HepG2 (cell line): ENCODE data around the gene GARS1. TPM values are rescaled to one million over a fixed set of nuclear protein-coding genes. Genes with fewer than 3 reads are reported as not detected.
A peak's percentile ranks its signal among the peaks of the same experiment; 100 is the strongest.

Experiments used
- AGO1 ChIP-seq: fragments of 200-400 bp; formaldehyde crosslinking; IDR thresholded peaks from 2 replicates; pipeline ENCODE4 v1.6.1; 2017; ENCODE audit warnings: mild to moderate bottlenecking, low read depth, low read length, moderate library complexity; ENCODE audit not compliant: poor library complexity, severe bottlenecking
- ARHGAP35 ChIP-seq: sonication (generic); formaldehyde crosslinking; IDR thresholded peaks from 2 replicates; pipeline ENCODE4 v1.9.0; 2022; ENCODE audit warnings: mild to moderate bottlenecking, inconsistent platforms, moderate library complexity, missing genetic modification reagents, borderline replicate concordance
- CREB1 ChIP-seq, 2 experiments: fragments of 450-650 bp in 1 of 2; IDR thresholded peaks; 2 replicates each; pipeline ENCODE4 v1.6.1; 2016 to 2017; ENCODE audit warnings: control low read depth in 1 of 2, mild to moderate bottlenecking in 1 of 2, missing compliant biosample characterization in 1 of 2, missing genetic modification characterization in 1 of 2
- EP300 ChIP-seq, 3 experiments: sonication (generic) in 1 of 3; formaldehyde crosslinking in 1 of 3; IDR thresholded peaks; 2 replicates each; pipeline versions ENCODE4 v1.5.1 to v1.6.1; 2011 to 2020; ENCODE audit warnings: low read depth in 2 of 3, low read length in 2 of 3, borderline replicate concordance in 1 of 3, improper control_type of control experiment in 1 of 3, mild to moderate bottlenecking in 1 of 3, missing genetic modification reagents in 1 of 3, moderate library complexity in 1 of 3
- MLLT10 ChIP-seq: sonication (generic); formaldehyde crosslinking; IDR thresholded peaks from 2 replicates; pipeline ENCODE4 v1.4.0; 2020; ENCODE audit warnings: missing genetic modification reagents
- NFYB ChIP-seq: sonication (generic); formaldehyde crosslinking; IDR thresholded peaks from 2 replicates; pipeline ENCODE4 v1.4.0; 2020; ENCODE audit warnings: missing genetic modification reagents
- RFX5 ChIP-seq: IDR thresholded peaks from 2 replicates; pipeline ENCODE4 v1.6.1; 2011; ENCODE audit warnings: low read depth, low read length, improper control_type of control experiment
- SALL1 ChIP-seq: sonication (generic); formaldehyde crosslinking; IDR thresholded peaks from 2 replicates; pipeline ENCODE4 v1.8.0; 2022; ENCODE audit warnings: mild to moderate bottlenecking, missing genetic modification reagents
- SOX6 ChIP-seq, 2 experiments: fragments of 450-650 bp in 1 of 2; sonication (generic) in 1 of 2; formaldehyde crosslinking in 1 of 2; IDR thresholded peaks; 2 replicates each; pipeline versions ENCODE4 v1.4.0 to v1.6.1; 2017 to 2020; ENCODE audit warnings: antibody characterized with exemption in 1 of 2, mild to moderate bottlenecking in 1 of 2, missing genetic modification reagents in 1 of 2
- ZBTB8A ChIP-seq: sonication (generic); formaldehyde crosslinking; IDR thresholded peaks from 2 replicates; pipeline ENCODE4 v1.4.0; 2020; ENCODE audit warnings: mild to moderate bottlenecking, low read depth, missing genetic modification reagents, borderline replicate concordance
- ZEB1 ChIP-seq: IDR thresholded peaks from 2 replicates; pipeline ENCODE4 v1.6.1; 2012; ENCODE audit warnings: mild to moderate bottlenecking, low read depth, inconsistent platforms; ENCODE audit not compliant: insufficient replicate concordance
- ZNF234 ChIP-seq: sonication (generic); formaldehyde crosslinking; conservative IDR thresholded peaks from 2 replicates; pipeline ENCODE4 v1.5.1; 2020; ENCODE audit warnings: mild to moderate bottlenecking, missing genetic modification reagents
- ZNF354B ChIP-seq: sonication (generic); formaldehyde crosslinking; IDR thresholded peaks from 2 replicates; pipeline ENCODE4 v1.8.0; 2022; ENCODE audit warnings: mild to moderate bottlenecking, missing genetic modification reagents
- ZNF629 ChIP-seq: sonication (generic); formaldehyde crosslinking; conservative IDR thresholded peaks from 2 replicates; pipeline ENCODE4 v1.5.0; 2020; ENCODE audit warnings: missing genetic modification reagents
- ZNF674 ChIP-seq: sonication (generic); formaldehyde crosslinking; IDR thresholded peaks from 2 replicates; pipeline ENCODE4 v1.5.0; 2020; ENCODE audit warnings: low read depth, mild to moderate bottlenecking, missing genetic modification reagents
- polyA plus RNA-seq, 8 experiments: library from polyadenylated mRNA; depleted of rRNA in 3 of 8; stranded (reverse) in 7 of 8; unstranded in 1 of 8; fragments of >200 nt; fragmentation: Illumina TruSeq in 4 of 8; extraction: Trizol in 4 of 8; gene quantifications; 2 replicates each; pipeline versions ENCODE4 v1.2.1 to v1.2.3, GENCODE V29; 2011 to 2016; ENCODE audit warnings: low read depth in 4 of 8, missing spikeins in 1 of 8, mixed read lengths in 1 of 8; ENCODE audit not compliant: insufficient read depth in 1 of 8
- total RNA-seq, 5 experiments: library from RNA; depleted of rRNA; stranded (reverse); fragments of >200 nt; fragmentation: Illumina TruSeq; extraction: Trizol; gene quantifications; 2 replicates each; pipeline ENCODE4 v1.2.3, GENCODE V29; 2016; ENCODE audit warnings: low read depth in 1 of 5
- TF ChIP-seq, protein P1 (sequence below): IDR thresholded peaks from 2 replicates; pipeline ENCODE4 v1.6.1; 2018; ENCODE audit warnings: missing genetic modification reagents
- TF ChIP-seq, protein P2 (sequence below): sonication (generic); formaldehyde crosslinking; IDR thresholded peaks from 2 replicates; pipeline ENCODE4 v1.5.1; 2020; ENCODE audit warnings: mild to moderate bottlenecking, missing genetic modification reagents
- TF ChIP-seq, protein P3 (sequence below): sonication (generic); formaldehyde crosslinking; IDR thresholded peaks from 2 replicates; pipeline ENCODE4 v1.4.0; 2020; ENCODE audit warnings: missing genetic modification reagents
- TF ChIP-seq, protein P4 (sequence below): IDR thresholded peaks from 2 replicates; pipeline ENCODE4 v1.6.1; 2016; ENCODE audit warnings: missing compliant biosample characterization, missing genetic modification reagents, borderline replicate concordance

The GARS1 gene
- total and polyA plus RNA-seq, 2 of the 13 experiments (the other 11 are each of a cell fraction or from before 2014, with no cell fraction given) = 140 to 460 TPM

DNA sequence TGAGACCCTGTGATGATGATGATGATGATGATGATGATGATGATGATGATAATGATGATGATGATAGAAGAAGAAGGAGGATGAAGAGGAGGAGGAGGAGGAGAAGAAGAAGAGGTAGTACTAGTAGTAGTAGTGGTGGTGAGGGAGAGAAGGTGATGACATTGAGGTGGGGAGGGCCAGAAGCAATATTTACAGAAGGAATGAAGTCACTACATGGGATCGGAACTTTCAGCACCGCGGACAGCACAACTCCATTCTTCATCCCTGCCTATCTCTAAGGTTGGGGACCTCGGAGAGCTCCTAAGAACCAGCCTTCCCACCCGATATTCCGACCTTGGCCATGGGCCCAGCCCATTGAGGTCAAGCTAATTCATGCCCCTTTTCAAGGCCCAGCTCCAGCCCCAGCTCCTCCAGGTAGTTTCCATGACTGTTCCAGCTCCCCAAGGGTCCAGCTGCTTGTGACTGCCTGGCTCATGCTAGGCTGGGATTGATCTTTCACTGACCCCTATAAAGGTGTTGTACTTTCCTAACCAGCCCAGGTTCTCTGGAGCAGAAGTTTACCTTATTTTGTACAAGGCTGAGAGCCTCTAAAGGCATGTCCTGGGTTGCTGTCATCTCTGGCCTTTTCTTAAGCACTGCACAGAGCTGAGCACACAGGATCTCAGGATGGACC is 77.3 kb downstream of the GARS1 start (continued):
- TF ChIP-seq, protein P1, sequence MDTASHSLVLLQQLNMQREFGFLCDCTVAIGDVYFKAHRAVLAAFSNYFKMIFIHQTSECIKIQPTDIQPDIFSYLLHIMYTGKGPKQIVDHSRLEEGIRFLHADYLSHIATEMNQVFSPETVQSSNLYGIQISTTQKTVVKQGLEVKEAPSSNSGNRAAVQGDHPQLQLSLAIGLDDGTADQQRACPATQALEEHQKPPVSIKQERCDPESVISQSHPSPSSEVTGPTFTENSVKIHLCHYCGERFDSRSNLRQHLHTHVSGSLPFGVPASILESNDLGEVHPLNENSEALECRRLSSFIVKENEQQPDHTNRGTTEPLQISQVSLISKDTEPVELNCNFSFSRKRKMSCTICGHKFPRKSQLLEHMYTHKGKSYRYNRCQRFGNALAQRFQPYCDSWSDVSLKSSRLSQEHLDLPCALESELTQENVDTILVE (CRISPR knock-in tag) = peak; percentile 96
- no peak for TF ChIP-seq ZBTB8A (CRISPR knock-in tag)
- TF ChIP-seq ARHGAP35 (CRISPR knock-in tag) = peak; percentile 47; the same call in 1 of the 2 replicates
- TF ChIP-seq ZNF354B (CRISPR knock-in tag) = no peak
- TF ChIP-seq SOX6 (IDR thresholded peaks at IDR 0.05) = no peak
- TF ChIP-seq SOX6 (CRISPR knock-in tag; IDR thresholded peaks at IDR 0.05) = no peak
- TF ChIP-seq ZNF629 (CRISPR knock-in tag) = no peak
- no peak for TF ChIP-seq EP300 (IDR thresholded peaks at IDR 0.05; ENCODE audit: low read depth in 2 of 2, low read length in 2 of 2)
- no peak for TF ChIP-seq EP300 (CRISPR knock-in tag; IDR thresholded peaks at IDR 0.05; ENCODE audit: borderline replicate concordance)
- TF ChIP-seq, protein P2, sequence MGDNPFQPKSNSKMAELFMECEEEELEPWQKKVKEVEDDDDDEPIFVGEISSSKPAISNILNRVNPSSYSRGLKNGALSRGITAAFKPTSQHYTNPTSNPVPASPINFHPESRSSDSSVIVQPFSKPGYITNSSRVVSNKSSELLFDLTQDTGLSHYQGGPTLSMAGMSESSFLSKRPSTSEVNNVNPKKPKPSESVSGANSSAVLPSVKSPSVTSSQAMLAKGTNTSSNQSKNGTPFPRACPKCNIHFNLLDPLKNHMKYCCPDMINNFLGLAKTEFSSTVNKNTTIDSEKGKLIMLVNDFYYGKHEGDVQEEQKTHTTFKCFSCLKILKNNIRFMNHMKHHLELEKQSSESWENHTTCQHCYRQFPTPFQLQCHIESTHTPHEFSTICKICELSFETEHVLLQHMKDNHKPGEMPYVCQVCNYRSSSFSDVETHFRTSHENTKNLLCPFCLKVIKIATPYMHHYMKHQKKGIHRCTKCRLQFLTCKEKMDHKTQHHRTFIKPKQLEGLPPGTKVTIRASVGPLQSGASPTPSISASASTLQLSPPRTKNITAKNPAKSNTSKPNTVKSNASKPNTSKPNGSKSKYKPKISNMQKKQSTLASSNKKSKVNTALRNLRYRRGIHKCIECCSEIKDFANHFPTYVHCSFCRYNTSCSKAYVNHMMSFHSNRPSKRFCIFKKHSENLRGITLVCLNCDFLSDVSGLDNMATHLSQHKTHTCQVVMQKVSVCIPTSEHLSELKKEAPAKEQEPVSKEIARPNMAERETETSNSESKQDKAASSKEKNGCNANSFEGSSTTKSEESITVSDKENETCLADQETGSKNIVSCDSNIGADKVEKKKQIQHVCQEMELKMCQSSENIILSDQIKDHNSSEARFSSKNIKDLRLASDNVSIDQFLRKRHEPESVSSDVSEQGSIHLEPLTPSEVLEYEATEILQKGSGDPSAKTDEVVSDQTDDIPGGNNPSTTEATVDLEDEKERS = no peak; the same call in 1 of the 2 replicates
- no peak for TF ChIP-seq ZNF674 (CRISPR knock-in tag)
- peak; percentile 62; the same call in 1 of the 2 replicates for TF ChIP-seq CREB1 (IDR thresholded peaks at IDR 0.05)
- TF ChIP-seq CREB1 (CRISPR knock-in tag; IDR thresholded peaks at IDR 0.05) = no peak
- TF ChIP-seq ZNF234 (CRISPR knock-in tag) = no peak
- TF ChIP-seq, protein P3, sequence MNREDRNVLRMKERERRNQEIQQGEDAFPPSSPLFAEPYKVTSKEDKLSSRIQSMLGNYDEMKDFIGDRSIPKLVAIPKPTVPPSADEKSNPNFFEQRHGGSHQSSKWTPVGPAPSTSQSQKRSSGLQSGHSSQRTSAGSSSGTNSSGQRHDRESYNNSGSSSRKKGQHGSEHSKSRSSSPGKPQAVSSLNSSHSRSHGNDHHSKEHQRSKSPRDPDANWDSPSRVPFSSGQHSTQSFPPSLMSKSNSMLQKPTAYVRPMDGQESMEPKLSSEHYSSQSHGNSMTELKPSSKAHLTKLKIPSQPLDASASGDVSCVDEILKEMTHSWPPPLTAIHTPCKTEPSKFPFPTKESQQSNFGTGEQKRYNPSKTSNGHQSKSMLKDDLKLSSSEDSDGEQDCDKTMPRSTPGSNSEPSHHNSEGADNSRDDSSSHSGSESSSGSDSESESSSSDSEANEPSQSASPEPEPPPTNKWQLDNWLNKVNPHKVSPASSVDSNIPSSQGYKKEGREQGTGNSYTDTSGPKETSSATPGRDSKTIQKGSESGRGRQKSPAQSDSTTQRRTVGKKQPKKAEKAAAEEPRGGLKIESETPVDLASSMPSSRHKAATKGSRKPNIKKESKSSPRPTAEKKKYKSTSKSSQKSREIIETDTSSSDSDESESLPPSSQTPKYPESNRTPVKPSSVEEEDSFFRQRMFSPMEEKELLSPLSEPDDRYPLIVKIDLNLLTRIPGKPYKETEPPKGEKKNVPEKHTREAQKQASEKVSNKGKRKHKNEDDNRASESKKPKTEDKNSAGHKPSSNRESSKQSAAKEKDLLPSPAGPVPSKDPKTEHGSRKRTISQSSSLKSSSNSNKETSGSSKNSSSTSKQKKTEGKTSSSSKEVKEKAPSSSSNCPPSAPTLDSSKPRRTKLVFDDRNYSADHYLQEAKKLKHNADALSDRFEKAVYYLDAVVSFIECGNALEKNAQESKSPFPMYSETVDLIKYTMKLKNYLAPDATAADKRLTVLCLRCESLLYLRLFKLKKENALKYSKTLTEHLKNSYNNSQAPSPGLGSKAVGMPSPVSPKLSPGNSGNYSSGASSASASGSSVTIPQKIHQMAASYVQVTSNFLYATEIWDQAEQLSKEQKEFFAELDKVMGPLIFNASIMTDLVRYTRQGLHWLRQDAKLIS = no peak
- TF ChIP-seq, protein P4, sequence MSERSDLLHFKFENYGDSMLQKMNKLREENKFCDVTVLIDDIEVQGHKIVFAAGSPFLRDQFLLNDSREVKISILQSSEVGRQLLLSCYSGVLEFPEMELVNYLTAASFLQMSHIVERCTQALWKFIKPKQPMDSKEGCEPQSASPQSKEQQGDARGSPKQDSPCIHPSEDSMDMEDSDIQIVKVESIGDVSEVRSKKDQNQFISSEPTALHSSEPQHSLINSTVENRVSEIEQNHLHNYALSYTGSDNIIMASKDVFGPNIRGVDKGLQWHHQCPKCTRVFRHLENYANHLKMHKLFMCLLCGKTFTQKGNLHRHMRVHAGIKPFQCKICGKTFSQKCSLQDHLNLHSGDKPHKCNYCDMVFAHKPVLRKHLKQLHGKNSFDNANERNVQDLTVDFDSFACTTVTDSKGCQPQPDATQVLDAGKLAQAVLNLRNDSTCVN (CRISPR knock-in tag) = peak; percentile 95
- no peak for TF ChIP-seq RFX5
- TF ChIP-seq MLLT10 (CRISPR knock-in tag) = no peak
- TF ChIP-seq ZEB1 = no peak
- TF ChIP-seq AGO1 = no peak
- no peak for TF ChIP-seq NFYB (CRISPR knock-in tag)
- peak; percentile 94 for TF ChIP-seq SALL1
